GM19468 (cell line): Measurements from ENCODE around the gene ENTPD2.

ENCODE experiments used
- ATAC-seq: cut with Tn5 transposase; IDR thresholded peaks from one replicate; pipeline ENCODE4 v1.9.1; 2021; ENCODE audit warnings: mild to moderate bottlenecking, moderate library complexity, moderate number of reproducible peaks; ENCODE audit not compliant: unreplicated experiment; ENCODE audit errors: extremely low read depth

ENTPD2 gene

GRCh38 chr9:137080260-137081122 lies 26.6 kb upstream of the ENTPD2 start:
- no peak for ATAC-seq

- no peak for ATAC-seq
Observed at GRCh38 chr9:137079401-137079787, 25.5 kb upstream of the ENTPD2 start.

GRCh38 chr9:137078701-137079400 lies 25.0 kb upstream of the ENTPD2 start:
- ATAC-seq = no peak

- no peak for ATAC-seq
Observed at GRCh38 chr9:137077758-137078693, 24.2 kb upstream of the ENTPD2 start.

GRCh38 chr9:137077010-137077747 lies 23.3 kb upstream of the ENTPD2 start, which contains the start of gene UAP1L1:
TSS of gene UAP1L1 (plus strand) at chr9:137077517. CDS start at chr9:137077533, 16 bp downstream.
- no peak for ATAC-seq

DNA sequence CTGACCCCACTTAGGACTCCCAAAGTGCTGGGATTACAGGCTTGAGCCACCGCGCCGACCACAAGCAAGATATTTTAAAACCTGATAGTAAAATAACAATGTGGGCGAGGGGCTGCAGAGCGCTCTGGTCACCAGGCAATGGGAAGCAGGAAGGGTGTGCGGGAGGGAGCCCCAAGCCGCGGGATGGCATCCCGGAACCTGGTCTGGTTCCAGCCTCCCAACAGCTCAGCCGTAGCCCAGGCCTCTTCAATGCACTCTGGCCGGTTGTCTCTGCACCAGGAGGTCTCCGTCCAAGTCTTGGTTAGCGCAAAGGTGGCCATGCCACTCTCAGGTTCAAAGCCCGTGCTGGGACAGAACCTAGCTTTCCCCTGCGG lies 22.8 kb upstream of the ENTPD2 start:
- ATAC-seq = no peak

DNA sequence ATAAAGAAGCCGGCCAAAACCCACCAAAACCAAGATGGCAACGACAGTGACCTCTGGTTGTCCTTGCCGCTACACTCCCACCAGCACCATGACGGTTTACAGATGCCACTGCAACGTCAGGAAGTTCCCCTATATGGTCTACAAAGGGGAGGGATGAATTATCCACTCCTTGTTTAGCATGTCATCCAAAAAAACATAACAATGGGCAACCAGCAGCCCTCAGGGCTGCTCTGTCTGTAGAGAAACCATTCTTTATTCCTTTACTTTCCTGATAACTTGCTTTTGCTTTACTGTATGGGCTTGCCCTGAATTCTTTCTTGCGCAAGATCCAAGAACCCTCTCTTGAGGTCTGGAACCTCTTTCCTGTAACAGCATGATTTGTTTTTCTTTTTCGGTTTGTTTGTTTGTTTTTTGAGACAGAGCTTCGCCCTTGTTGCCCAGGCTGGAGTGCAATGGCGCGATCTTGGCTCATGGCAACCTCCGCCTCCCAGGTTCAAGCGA lies 21.5 kb upstream of the ENTPD2 start:
- no peak for ATAC-seq

GRCh38 chr9:137074657-137075274 lies 20.9 kb upstream of the ENTPD2 start:
- ATAC-seq = no peak

DNA sequence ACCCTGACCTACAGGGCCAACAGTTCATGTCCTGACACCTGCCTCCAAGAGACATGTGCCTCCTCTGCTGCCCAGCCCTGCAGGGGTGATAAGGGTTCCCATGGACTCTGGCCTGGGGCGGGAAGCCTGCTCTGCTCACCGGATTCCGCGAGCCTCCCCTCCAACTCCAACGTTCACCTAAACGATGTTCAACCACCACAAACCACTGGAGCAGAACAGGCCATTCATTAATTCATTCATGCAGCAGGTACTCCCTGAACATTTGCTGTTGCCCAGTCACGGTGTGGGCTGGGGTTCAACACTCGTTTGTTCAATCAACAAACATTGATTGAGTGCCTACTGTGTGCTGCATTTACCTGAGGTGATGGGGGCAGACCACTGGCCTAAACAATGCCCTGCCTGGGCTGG lies 20.1 kb upstream of the ENTPD2 start:
- ATAC-seq = no peak

GRCh38 chr9:137071282-137071681 lies 17.4 kb upstream of the ENTPD2 start:
- ATAC-seq = no peak

GRCh38 chr9:137070906-137071275 lies 17.0 kb upstream of the ENTPD2 start:
- ATAC-seq = no peak

GRCh38 chr9:137070201-137070905 lies 16.5 kb upstream of the ENTPD2 start, which contains the start of gene SAPCD2:
TSS of gene SAPCD2 (minus strand) at chr9:137070557. CDS start at chr9:137070460, 97 bp downstream.
- peak; percentile 64 for ATAC-seq

DNA sequence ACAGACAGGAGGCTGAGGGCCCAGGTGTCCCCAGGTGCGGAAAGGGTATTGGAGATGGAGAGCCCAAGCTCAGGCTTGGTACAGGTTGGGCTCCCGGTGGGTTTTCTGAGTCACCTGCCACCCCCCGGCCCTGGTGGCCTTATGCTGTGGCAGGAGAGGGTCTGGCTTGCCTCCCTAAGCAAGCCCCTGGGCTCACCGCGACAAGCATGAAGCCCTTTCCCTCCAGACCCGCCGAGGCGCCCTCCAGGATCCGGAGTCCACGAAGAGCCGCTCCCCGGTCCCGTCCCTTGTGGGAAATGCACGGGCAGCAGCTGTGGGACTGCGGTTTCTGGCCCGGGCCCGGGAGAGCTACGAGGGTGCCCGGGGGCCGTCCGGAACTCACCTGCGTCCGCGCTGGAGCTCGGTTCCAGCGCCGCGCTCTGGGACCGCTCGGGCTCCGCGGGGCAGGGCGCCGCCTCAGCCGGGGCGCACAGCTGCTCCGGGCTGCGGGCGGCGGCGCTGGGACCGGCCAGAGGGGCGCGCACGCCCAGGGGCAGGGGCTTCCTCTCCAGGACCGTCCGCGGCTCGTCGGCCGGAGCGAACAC lies 15.7 kb upstream of the ENTPD2 start:
- ATAC-seq = no peak

DNA sequence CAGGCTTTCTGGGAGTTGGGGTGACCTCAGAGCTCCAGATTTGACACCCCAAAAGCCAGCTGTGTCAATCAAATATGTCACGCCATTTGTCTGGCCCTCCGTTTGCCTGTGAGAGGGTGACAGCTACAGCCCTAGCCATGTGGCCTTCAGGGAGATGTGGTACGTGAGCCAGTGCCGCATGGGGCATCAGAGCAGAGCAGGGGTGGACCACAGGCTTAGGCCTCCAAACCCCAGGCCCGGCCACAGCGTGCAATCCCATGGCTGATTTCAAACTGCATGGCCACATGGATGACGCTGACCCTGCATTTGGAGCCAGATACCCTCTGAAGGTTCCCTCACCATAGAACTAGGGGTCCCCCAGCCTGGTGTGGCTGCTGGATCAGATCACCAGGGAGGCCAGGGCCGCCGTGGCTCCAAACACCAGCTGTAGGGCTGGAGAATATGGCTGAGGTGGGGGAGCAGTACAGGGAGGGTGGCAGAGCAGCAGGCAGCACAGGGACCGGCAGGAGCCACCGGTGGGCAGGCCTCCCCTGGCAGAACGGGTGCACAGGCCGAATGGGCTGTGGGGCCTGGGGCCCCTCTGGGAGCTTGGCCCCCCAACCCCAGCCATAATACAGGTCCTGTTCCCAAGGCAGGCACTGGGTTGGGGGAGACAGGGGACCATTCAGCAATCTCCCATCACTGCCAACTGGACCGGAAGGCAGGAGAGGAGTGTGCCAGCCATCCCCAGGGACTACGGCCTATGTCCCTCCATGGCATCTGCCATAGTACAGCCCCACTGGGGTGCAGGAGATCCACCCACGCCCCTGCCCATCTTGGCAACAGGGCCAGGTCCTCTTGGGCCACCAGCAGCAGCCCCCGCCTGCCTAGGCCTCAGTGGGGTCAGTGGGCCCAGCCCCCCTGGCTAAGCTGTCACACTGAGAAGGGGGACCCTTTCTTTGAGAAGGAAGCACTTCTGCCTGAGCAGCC lies 15.0 kb upstream of the ENTPD2 start:
- no peak for ATAC-seq

DNA sequence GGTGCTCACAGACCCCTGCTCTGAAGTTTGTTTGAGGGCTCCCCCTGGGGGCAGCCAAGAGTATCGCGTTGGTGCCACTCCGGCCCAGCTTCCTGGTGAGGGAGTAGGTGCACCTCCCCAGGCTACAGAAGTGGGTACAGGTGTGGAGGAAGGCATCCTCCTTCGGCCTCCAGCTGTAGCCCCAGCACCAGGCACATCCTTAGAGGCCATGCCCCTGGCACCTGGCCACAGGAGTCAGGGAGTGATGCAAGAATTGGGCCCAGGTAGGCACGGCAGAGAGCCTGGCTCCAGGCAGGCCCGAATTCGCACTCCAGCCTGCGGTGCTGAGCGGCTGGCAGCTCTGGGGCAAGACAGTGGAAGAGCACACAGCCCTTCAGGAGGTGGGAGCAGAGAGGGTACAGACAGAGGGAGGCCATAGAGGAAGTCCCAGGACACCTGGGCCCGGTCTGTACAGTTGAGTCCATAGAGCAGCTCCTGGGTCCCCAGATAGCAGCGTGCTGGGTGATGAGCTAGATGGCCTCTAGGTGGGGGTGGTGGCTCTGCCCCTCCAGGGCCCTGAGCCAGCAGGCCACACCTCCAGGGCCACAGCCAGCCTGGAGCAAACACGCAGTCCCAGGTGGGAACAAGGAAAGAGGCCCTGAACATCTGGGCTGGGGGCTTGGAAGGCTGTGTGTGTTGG lies 14.1 kb upstream of the ENTPD2 start:
- ATAC-seq = no peak

GRCh38 chr9:137066096-137066861 lies 12.4 kb upstream of the ENTPD2 start:
- no peak for ATAC-seq
